IMR-90 (cell line): ENCODE measurements around the gene RUBCN. TPM values are rescaled to one million over a fixed set of nuclear protein-coding genes. Genes with fewer than 3 reads are reported as not detected.

ENCODE experiments used
- ATAC-seq: fragments of 200-7000 bp; cut with Tn5 transposase; 2 replicates; pipeline ENCODE4 v1.9.1; 2020; ENCODE audit warnings: low read depth, mild to moderate bottlenecking, moderate library complexity
- BruUV-seq: library from RNA; stranded (reverse); fragments of 400-500 nt; replicated peaks from 2 replicates; lab custom pipeline; 2021; lab: Mats Ljungman, UMichigan
- CTCF ChIA-PET: fragments of 300-600 bp; formaldehyde crosslinking; extraction: SDS; loops from one replicate; lab custom pipeline; 2021; ENCODE audit warnings: antibody characterized with exemption; lab: Yijun Ruan, JAX
- POLR2A ChIA-PET: fragments of 300-600 bp; sonication (Branson Sonifier 250); formaldehyde crosslinking; loops from one replicate; lab custom pipeline; 2022; ENCODE audit warnings: antibody characterized with exemption; ENCODE audit not compliant: unreplicated experiment; lab: Charles Lee
- DNase-seq: peaks from one replicate; pipeline ENCODE4 v3.0.0; 2013
- H2AFZ ChIP-seq: replicated peaks from 2 replicates; pipeline ENCODE3; 2013; ENCODE audit warnings: low read length, mild to moderate bottlenecking; ENCODE audit not compliant: poor library complexity
- H2AK5ac ChIP-seq: 2 replicates; pipeline ENCODE4 v1.6.1; 2013; ENCODE audit warnings: low read depth, low read length, inconsistent platforms
- H2AK9ac ChIP-seq: replicated peaks from 2 replicates; pipeline ENCODE3; 2013; ENCODE audit warnings: mild to moderate bottlenecking, low read depth, low read length, moderate library complexity; ENCODE audit not compliant: poor library complexity
- H2BK120ac ChIP-seq: 2 replicates; pipeline ENCODE4 v1.6.1; 2013; ENCODE audit warnings: low read depth, low read length, inconsistent platforms
- H2BK15ac ChIP-seq: 3 replicates; pipeline ENCODE4 v1.6.1; 2013; ENCODE audit warnings: low read depth, low read length, inconsistent platforms
- H2BK20ac ChIP-seq: 2 replicates; pipeline ENCODE4 v1.6.1; 2013; ENCODE audit warnings: low read depth, mild to moderate bottlenecking, inconsistent platforms, low read length, moderate library complexity
- H2BK5ac ChIP-seq: 2 replicates; pipeline ENCODE4 v1.6.1; 2013; ENCODE audit warnings: mild to moderate bottlenecking, low read depth, low read length, inconsistent platforms; ENCODE audit not compliant: poor library complexity, severe bottlenecking
- H3K14ac ChIP-seq: replicated peaks from 2 replicates; pipeline ENCODE4 v1.6.1; 2013; ENCODE audit warnings: low read depth, low read length, inconsistent platforms
- H3K18ac ChIP-seq: 2 replicates; pipeline ENCODE4 v1.6.1; 2013; ENCODE audit warnings: low read depth, low read length, control low read depth
- H3K23ac ChIP-seq: 2 replicates; pipeline ENCODE4 v1.6.1; 2013; ENCODE audit warnings: low read depth, low read length, inconsistent platforms
- H3K27ac ChIP-seq: 2 replicates; pipeline ENCODE4 v1.5.1; 2013; ENCODE audit warnings: mild to moderate bottlenecking, control low read depth, low read length; ENCODE audit not compliant: insufficient read depth
- H3K27me3 ChIP-seq: 2 replicates; pipeline ENCODE4 v1.6.1; 2013; ENCODE audit warnings: low read length; ENCODE audit not compliant: control insufficient read depth, insufficient read depth
- H3K36me3 ChIP-seq: 2 replicates; pipeline ENCODE4 v1.6.1; 2013; ENCODE audit warnings: low read length, mixed read lengths; ENCODE audit not compliant: control insufficient read depth, insufficient read depth
- H3K4ac ChIP-seq: 2 replicates; pipeline ENCODE4 v1.6.1; 2013; ENCODE audit warnings: low read depth, low read length, inconsistent platforms
- H3K4me1 ChIP-seq: 2 replicates; pipeline ENCODE4 v1.6.1; 2013; ENCODE audit warnings: low read length, mixed read lengths; ENCODE audit not compliant: control insufficient read depth, insufficient read depth
- H3K4me2 ChIP-seq: 2 replicates; pipeline ENCODE4 v1.6.1; 2013; ENCODE audit warnings: low read depth, mild to moderate bottlenecking, control low read depth, low read length, moderate library complexity
- H3K4me3 ChIP-seq: 2 replicates; pipeline ENCODE4 v1.5.1; 2013; ENCODE audit warnings: low read depth, mild to moderate bottlenecking, control low read depth, low read length, moderate library complexity; ENCODE audit not compliant: insufficient read depth
- H3K56ac ChIP-seq: 2 replicates; pipeline ENCODE4 v1.6.1; 2013; ENCODE audit warnings: low read length, inconsistent platforms; ENCODE audit not compliant: insufficient read depth; ENCODE audit errors: extremely low read depth
- H3K79me1 ChIP-seq, 2 experiments: 2 replicates each; pipeline ENCODE4 v1.6.1; 2013; ENCODE audit warnings: low read length in 2 of 2, inconsistent platforms in 1 of 2, low read depth in 1 of 2
- H3K9ac ChIP-seq: 2 replicates; pipeline ENCODE4 v1.6.1; 2013; ENCODE audit warnings: low read depth, low read length, control low read depth
- H3K9me1 ChIP-seq: 2 replicates; pipeline ENCODE4 v1.6.1; 2013; ENCODE audit warnings: low read length, inconsistent platforms; ENCODE audit not compliant: insufficient read depth
- H3K9me3 ChIP-seq: 2 replicates; pipeline ENCODE4 v1.6.1; 2013; ENCODE audit warnings: low read length; ENCODE audit not compliant: control insufficient read depth, insufficient read depth
- H4K20me1 ChIP-seq: 2 replicates; pipeline ENCODE4 v1.6.1; 2013; ENCODE audit warnings: low read length, inconsistent platforms; ENCODE audit not compliant: insufficient read depth
- H4K5ac ChIP-seq: 2 replicates; pipeline ENCODE4 v1.6.1; 2013; ENCODE audit warnings: mild to moderate bottlenecking, low read depth, low read length, control low read depth
- H4K8ac ChIP-seq, 2 experiments: 2 replicates each; pipeline ENCODE4 v1.6.1; 2013; ENCODE audit warnings: low read depth in 2 of 2, low read length in 2 of 2, control low read depth in 1 of 2, inconsistent platforms in 1 of 2
- H4K91ac ChIP-seq: 2 replicates; pipeline ENCODE4 v1.6.1; 2013; ENCODE audit warnings: low read depth, low read length, inconsistent platforms; ENCODE audit not compliant: insufficient read depth
- POLR2A ChIP-seq: IDR thresholded peaks from 2 replicates; pipeline ENCODE4 v1.6.1; 2012; ENCODE audit warnings: mild to moderate bottlenecking, low read depth, low read length
- WGBS, 2 experiments: methylation state at CpG; one replicate each; pipeline versions ENCODE4 v1.1.5 to v1.1.7; 2013; ENCODE audit warnings: missing lambda C conversion rate in 2 of 2; ENCODE audit not compliant: insufficient read length in 1 of 2; ENCODE audit errors: extremely low coverage in 2 of 2; 5-methylcytosine and 5-hydroxymethylcytosine counted together
- dilution Hi-C: fragments of 300-500 bp; cut with HindIII; formaldehyde crosslinking; loops from one replicate; pipeline ENCODE4 v1.14.3; 2018; ENCODE audit warnings: low sequenced_read_pairs; ENCODE audit not compliant: unreplicated experiment
- in situ Hi-C: fragments of 300-500 bp; cut with MboI; formaldehyde crosslinking; loops from 3 replicates; pipeline ENCODE4 v1.14.3; 2019; ENCODE audit warnings: low sequenced_read_pairs, inconsistent platforms, mixed read lengths
- intact Hi-C: fragments of 100-400 bp; cut with micrococcal nuclease; formaldehyde crosslinking; loops from 2 replicates; pipeline ENCODE4 v1.10.0; 2022
- polyA plus RNA-seq, 3 experiments: library from polyadenylated mRNA; depleted of rRNA; stranded (reverse); fragments of >200 nt; gene quantifications; 2 replicates each; pipeline ENCODE4 v1.2.3, GENCODE V29; 2012; ENCODE audit warnings: low replicate concordance in 1 of 3
- total RNA-seq: library from RNA; depleted of rRNA; stranded (reverse); fragments of >200 nt; gene quantifications from 2 replicates; pipeline ENCODE4 v1.2.3, GENCODE V29; 2012

The RUBCN gene
- total and polyA plus RNA-seq, 2 of the 4 experiments (the other 2 are of a cell fraction): 10.8 to 12.6 TPM

DNA sequence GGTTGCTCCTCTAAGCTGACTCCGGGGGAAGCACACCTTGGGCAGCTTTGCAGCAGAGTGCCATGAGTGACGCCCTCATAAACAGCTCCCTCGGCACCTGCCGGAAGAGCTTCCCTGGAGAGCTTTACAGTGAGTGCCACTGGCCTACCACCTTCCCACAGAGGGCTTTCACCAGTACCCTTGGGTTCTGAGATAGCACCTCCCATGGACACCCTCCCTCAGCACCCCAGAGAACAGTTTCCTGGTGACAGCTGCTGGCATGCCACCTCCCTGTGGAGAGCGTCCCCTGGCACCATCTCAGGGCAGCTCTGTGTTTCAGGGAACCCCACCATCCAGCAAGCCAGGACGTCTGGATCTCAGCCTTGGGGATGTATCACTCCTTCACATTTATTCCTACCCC is 49.1 kb downstream of the RUBCN start:
- Histone ChIP-seq H3K27me3 (no peaks in the 10 kb centered on the region), H3K23ac (no peak overlapping the region), H3K79me1 (no peaks in the 10 kb centered on the region; a peak in 1 of 4 replicates), H3K56ac (no peak overlapping the region), H2BK5ac (no peak overlapping the region), H3K27ac (no peak overlapping the region), H4K20me1 (no peaks in the 10 kb centered on the region), H2AFZ (no peak overlapping the region), H3K4ac (no peak overlapping the region), H3K14ac (no peak overlapping the region), H2BK120ac (no peak overlapping the region), H3K9me3 (no peaks in the 10 kb centered on the region), H2AK5ac (no peak overlapping the region), H3K4me2 (no peak overlapping the region), H4K91ac (no peak overlapping the region), H2BK15ac (no peak overlapping the region), H3K18ac (no peak overlapping the region), H2BK20ac (no peak overlapping the region), H2AK9ac (no peak overlapping the region), H3K4me3 (no peak overlapping the region), H4K5ac (no peak overlapping the region), H3K9ac (no peak overlapping the region), H3K9me1 (peaks cover 17% of the 10 kb centered on the region), H3K4me1 (no peaks in the 10 kb centered on the region), H3K36me3 (peaks cover 17% of the 10 kb centered on the region), H4K8ac (no peak overlapping the region)
- POLR2A ChIA-PET: no interaction called here
- 100% methylated on average over 2 of the region's 6 CpGs; no CpG with 5 or more reads in 1 of the 2 experiments for WGBS, 2 experiments
- no TSS peak for BruUV-seq
- CTCF ChIA-PET: no interaction called here
- no peak for DNase-seq
- TF ChIP-seq POLR2A: no peak
- dilution Hi-C loops: no loop called here
- intact Hi-C loops: no loop called here
- in situ Hi-C loops: no loop called here
- no peak for ATAC-seq
